ENCODE data around the gene FBXW5. TPM values are rescaled to one million over a fixed set of nuclear protein-coding genes. Genes with fewer than 3 reads are reported as not detected.
A peak's percentile ranks its signal among the peaks of the same experiment; 100 is the strongest.

The FBXW5 gene
- total RNA-seq, 2 donors from 2014 or later, result 203 to 233 TPM

DNA sequence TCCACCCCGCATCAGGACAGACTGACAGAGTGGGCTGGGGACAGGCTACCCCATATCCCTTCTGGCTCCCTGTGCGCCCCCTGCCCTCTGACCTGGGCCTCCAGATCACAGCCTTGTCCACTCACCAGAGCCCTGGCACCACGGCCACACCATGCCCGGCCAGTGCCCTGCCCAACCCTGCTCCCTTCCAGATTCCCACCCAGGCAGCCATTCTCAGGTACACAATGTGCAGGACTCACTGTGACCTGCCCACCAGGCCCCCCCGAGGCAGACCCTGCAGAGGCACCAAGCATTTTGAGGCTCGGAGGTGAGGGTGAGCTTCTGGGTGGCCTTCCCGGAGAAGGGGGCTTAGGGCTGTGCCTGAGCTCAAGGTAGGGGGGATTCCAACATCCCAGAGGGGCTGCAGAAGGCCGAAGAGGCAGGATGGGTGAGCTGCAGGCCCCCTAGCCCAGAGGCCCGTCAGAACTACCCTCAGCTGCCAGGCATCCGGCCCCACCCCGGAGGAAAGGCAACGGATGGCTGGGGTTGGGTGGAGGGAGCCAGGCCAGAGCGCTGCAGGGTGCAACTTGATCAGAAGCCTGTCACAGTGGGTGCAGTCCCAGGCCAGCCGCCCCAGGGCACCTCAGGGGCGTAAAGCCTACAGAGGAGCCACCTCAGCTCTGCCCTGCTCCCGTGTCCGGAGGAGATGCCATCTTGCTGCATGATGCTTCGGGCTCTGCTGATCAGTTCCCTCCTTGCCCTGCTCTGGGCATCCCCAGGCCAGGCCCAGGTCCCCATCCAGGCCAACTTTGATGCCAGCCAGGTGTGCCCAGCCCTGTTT lies 37.9 kb upstream of the FBXW5 start, which contains the start of gene LCNL1:
TSS of gene LCNL1 (plus strand) at position 762 of the 820 bp plus-strand sequence. CDS start 594 bp downstream, outside the sequence.
- Histone ChIP-seq H3K4me3 (no peak within 1 kb of the TSS), H3K9me3 (no peaks in the 10 kb centered on the region), H3K27me3 (no peaks in the 10 kb centered on the region), H3K4me1 (peaks cover 0 to 80% of the 10 kb centered on the region in 2 donors), H3K36me3 (no peaks in the 10 kb centered on the region), H3K27ac (peak within 1 kb of the TSS; percentile 77 to 81)
- DNase-seq (ENCODE audit: low spot score), result no peak
- TF ChIP-seq, protein P1, sequence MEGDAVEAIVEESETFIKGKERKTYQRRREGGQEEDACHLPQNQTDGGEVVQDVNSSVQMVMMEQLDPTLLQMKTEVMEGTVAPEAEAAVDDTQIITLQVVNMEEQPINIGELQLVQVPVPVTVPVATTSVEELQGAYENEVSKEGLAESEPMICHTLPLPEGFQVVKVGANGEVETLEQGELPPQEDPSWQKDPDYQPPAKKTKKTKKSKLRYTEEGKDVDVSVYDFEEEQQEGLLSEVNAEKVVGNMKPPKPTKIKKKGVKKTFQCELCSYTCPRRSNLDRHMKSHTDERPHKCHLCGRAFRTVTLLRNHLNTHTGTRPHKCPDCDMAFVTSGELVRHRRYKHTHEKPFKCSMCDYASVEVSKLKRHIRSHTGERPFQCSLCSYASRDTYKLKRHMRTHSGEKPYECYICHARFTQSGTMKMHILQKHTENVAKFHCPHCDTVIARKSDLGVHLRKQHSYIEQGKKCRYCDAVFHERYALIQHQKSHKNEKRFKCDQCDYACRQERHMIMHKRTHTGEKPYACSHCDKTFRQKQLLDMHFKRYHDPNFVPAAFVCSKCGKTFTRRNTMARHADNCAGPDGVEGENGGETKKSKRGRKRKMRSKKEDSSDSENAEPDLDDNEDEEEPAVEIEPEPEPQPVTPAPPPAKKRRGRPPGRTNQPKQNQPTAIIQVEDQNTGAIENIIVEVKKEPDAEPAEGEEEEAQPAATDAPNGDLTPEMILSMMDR (IDR thresholded peaks at IDR 0.05), result no peak

DNA sequence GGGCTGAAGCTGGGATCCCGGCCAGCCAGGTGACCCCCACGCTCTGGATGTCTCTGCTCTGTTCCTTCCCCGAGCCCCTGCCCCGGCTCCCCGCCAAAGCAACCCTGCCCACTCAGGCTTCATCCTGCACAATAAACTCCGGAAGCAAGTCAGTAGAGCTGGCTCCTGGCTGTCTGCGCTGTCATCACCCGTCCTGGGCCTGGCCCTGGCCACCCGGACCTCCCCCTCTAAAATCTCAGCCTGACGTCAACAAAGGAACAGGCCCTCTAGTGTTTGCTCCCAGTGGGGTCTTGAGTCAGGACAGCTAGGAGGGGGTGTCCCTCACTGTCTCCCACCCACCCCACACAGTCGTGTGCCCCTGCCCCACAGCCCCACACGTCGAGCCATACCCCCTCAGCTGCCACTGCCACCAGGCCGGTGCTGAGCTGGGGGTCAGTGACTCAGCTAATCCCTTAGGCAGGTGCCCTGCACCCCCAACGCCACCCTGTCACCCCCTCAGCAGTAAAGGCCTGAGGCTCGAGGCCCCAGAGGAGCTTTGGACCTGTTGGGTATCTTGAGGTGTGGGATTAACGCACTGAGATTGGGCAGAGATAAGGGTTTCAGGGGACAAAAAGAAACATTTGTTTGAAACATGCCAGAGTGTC lies 37.2 kb upstream of the FBXW5 start:
- Histone ChIP-seq H3K9me3 (no peaks in the 10 kb centered on the region), H3K36me3 (no peaks in the 10 kb centered on the region), H3K27ac (peak overlapping the region; percentile 77 to 81), H3K27me3 (no peaks in the 10 kb centered on the region), H3K4me3 (no peak overlapping the region), H3K4me1 (peaks cover 0 to 87% of the 10 kb centered on the region in 2 donors)
- no peak for DNase-seq (ENCODE audit: low spot score)
- TF ChIP-seq, protein P1 (IDR thresholded peaks at IDR 0.05), result peak in 1 of 2 donors; percentile 11

GRCh38 chr9:136980669-136981478 lies 36.3 kb upstream of the FBXW5 start:
- H3K4me1 ChIP-seq, result peaks cover 0 to 93% of the 10 kb centered on the region in 2 donors
- TF ChIP-seq, protein P1 (IDR thresholded peaks at IDR 0.05), result no peak
- H3K9me3 ChIP-seq, result no peaks in the 10 kb centered on the region
- no peaks in the 10 kb centered on the region for H3K36me3 ChIP-seq
- H3K27me3 ChIP-seq, result no peaks in the 10 kb centered on the region
- no peak overlapping the region for H3K4me3 ChIP-seq
- peak overlapping the region; percentile 77 to 81 for H3K27ac ChIP-seq
- no peak for DNase-seq (ENCODE audit: low spot score)

DNA sequence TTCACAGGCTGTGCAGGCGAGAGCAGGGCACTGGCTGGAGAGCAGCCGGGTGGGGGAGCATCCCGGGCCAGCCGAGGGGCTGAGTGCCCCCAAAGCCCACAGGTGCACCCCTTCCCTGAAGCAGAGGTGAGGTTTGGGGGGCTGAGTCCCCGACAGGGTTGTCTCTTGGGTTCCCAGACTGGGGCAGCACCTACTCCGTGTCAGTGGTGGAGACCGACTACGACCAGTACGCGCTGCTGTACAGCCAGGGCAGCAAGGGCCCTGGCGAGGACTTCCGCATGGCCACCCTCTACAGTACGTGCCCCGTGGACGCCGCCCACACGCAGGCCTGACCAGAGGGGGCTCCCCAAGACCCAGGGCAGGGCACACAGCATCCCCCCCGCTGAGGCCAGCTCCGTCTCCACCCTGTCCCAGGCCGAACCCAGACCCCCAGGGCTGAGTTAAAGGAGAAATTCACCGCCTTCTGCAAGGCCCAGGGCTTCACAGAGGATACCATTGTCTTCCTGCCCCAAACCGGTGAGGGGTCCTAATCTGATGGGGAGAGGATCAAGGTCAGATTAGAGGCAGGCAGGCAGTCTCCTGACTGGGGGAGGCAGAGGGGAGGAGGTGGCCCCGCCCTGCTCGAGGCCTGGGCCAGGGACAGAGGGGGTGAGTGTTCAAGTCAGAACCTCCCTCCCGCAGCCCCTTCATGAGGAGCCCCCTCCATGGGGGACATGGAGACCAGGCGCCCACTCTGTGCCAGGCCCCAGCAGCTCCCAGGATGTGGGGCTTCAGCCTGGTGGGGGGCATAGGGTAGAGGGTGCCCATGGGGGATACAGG lies 35.4 kb upstream of the FBXW5 start:
- TF ChIP-seq, protein P1 (IDR thresholded peaks at IDR 0.05), result no peak
- Histone ChIP-seq H3K4me1 (peaks cover 0 to 93% of the 10 kb centered on the region in 2 donors), H3K36me3 (no peaks in the 10 kb centered on the region), H3K27ac (peak overlapping the region in 1 of 2 donors; percentile 77), H3K27me3 (no peaks in the 10 kb centered on the region), H3K9me3 (no peaks in the 10 kb centered on the region), H3K4me3 (no peak overlapping the region)
- DNase-seq (ENCODE audit: low spot score), result no peak
